GM23338 (cell line): ENCODE results near the gene ADCYAP1R1.

Experiments
- CREB1 ChIP-seq: fragments of 250-450 bp; sonication (Bioruptor Pico); IDR thresholded peaks from 2 replicates; pipeline ENCODE4 v1.5.0; 2020; ENCODE audit warnings: low read depth, mild to moderate bottlenecking, moderate library complexity
- EZH2 ChIP-seq: fragments of 200-600 bp; sonication (generic); IDR thresholded peaks from one replicate; pipeline ENCODE4 v1.8.0; 2017; ENCODE audit warnings: antibody characterized with exemption, mild to moderate bottlenecking, low read depth; ENCODE audit not compliant: unreplicated experiment
- EZH2phosphoT487 ChIP-seq: fragments of 200-600 bp; sonication (generic); IDR thresholded peaks from one replicate; pipeline ENCODE4 v1.8.1; 2018; ENCODE audit warnings: antibody characterized with exemption; ENCODE audit not compliant: unreplicated experiment
- POLR2AphosphoS5 ChIP-seq: IDR thresholded peaks from 2 replicates; pipeline ENCODE4 v1.6.1; 2016; ENCODE audit warnings: antibody characterized with exemption, low read depth
- REST ChIP-seq: IDR thresholded peaks from one replicate; pipeline ENCODE4 v1.6.1; 2018; ENCODE audit warnings: antibody characterized with exemption; ENCODE audit not compliant: unreplicated experiment
- ZNF462 ChIP-seq: fragments of 250-450 bp; sonication (Bioruptor Pico); IDR thresholded peaks from 2 replicates; pipeline ENCODE4 v1.5.0; 2020; ENCODE audit warnings: mild to moderate bottlenecking, moderate library complexity
- TF ChIP-seq, protein P1 (sequence below), 2 experiments: fragments of 200-600 bp in 1 of 2; sonication (generic) in 1 of 2; conservative IDR thresholded peaks; 2 replicates each; pipeline versions ENCODE4 v1.5.1 to v1.6.1; 2016 to 2017; ENCODE audit warnings: antibody characterized with exemption in 2 of 2, low read depth in 2 of 2, mild to moderate bottlenecking in 2 of 2, moderate library complexity in 1 of 2
- TF ChIP-seq, protein P2 (sequence below): IDR thresholded peaks from 2 replicates; pipeline ENCODE4 v1.6.1; 2016; ENCODE audit warnings: antibody characterized with exemption

DNA sequence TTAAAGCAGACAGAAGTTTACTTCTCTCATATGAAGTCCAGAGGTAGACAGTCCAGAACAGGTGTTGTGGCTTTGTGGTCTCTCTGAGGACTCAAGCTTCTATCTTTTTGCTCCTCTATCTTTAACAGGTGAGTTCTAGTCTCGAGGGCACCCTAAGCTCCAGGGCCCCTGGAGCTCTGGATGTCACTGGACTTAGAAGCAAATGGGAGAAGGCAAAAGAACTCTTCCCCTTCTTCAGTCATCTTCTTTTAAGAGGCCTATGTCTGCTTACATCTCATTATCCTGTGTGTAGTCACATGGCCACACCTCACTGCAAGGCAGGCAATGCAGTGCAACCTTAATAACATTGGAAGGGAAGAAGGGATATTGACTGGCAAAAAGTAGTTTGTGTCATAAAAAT is 61.6 kb downstream of the ADCYAP1R1 start:
- TF ChIP-seq REST (no peak), EZH2phosphoT487 (no peak), POLR2AphosphoS5 (no peak), EZH2 (no peak), CREB1 (CRISPR knock-in tag) (no peak), ZNF462 (CRISPR knock-in tag) (no peak)
- TF ChIP-seq, protein P1, sequence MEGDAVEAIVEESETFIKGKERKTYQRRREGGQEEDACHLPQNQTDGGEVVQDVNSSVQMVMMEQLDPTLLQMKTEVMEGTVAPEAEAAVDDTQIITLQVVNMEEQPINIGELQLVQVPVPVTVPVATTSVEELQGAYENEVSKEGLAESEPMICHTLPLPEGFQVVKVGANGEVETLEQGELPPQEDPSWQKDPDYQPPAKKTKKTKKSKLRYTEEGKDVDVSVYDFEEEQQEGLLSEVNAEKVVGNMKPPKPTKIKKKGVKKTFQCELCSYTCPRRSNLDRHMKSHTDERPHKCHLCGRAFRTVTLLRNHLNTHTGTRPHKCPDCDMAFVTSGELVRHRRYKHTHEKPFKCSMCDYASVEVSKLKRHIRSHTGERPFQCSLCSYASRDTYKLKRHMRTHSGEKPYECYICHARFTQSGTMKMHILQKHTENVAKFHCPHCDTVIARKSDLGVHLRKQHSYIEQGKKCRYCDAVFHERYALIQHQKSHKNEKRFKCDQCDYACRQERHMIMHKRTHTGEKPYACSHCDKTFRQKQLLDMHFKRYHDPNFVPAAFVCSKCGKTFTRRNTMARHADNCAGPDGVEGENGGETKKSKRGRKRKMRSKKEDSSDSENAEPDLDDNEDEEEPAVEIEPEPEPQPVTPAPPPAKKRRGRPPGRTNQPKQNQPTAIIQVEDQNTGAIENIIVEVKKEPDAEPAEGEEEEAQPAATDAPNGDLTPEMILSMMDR (conservative IDR thresholded peaks at IDR 0.05; ENCODE audit: low read depth in 2 of 2): no peak
- TF ChIP-seq, protein P2, sequence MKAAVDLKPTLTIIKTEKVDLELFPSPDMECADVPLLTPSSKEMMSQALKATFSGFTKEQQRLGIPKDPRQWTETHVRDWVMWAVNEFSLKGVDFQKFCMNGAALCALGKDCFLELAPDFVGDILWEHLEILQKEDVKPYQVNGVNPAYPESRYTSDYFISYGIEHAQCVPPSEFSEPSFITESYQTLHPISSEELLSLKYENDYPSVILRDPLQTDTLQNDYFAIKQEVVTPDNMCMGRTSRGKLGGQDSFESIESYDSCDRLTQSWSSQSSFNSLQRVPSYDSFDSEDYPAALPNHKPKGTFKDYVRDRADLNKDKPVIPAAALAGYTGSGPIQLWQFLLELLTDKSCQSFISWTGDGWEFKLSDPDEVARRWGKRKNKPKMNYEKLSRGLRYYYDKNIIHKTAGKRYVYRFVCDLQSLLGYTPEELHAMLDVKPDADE: no peak
